NCI-H1417 treated with DMSO at 0.1 percent for 48 hours (cell line): ENCODE measurements around the gene ADGRG6.

Source experiments
- DNase-seq: peaks from one replicate; lab custom pipeline; 2025; lab: John Stamatoyannopoulos, UW

Gene ADGRG6

GRCh38 chr6:142291512-142291911, 10.3 kb upstream of the ADGRG6 start:
- no peak for DNase-seq

GRCh38 chr6:142292166-142292924, 9.5 kb upstream of the ADGRG6 start:
- DNase-seq: no peak

GRCh38 chr6:142293121-142293520, 8.7 kb upstream of the ADGRG6 start:
- no peak for DNase-seq

- no peak for DNase-seq
Observed at GRCh38 chr6:142294679-142295078, 7.1 kb upstream of the ADGRG6 start.

- no peak for DNase-seq
Observed at GRCh38 chr6:142296975-142297604, 4.7 kb upstream of the ADGRG6 start.

- no peak for DNase-seq
Observed at GRCh38 chr6:142297605-142297995, 4.2 kb upstream of the ADGRG6 start.

GRCh38 chr6:142297996-142298753, 3.6 kb upstream of the ADGRG6 start:
- no peak for DNase-seq

GRCh38 chr6:142300302-142300701, 1.5 kb upstream of the ADGRG6 start:
- no peak for DNase-seq

GRCh38 chr6:142300758-142301650, 803 bp upstream of the ADGRG6 start:
- no peak for DNase-seq

- no peak for DNase-seq
Observed at GRCh38 chr6:142302421-142303175, 791 bp downstream of the ADGRG6 start.

GRCh38 chr6:142303176-142303533, 1.3 kb downstream of the ADGRG6 start:
- no peak for DNase-seq

- no peak for DNase-seq
Observed at GRCh38 chr6:142304241-142304640, 2.4 kb downstream of the ADGRG6 start.

- DNase-seq: no peak
Observed at GRCh38 chr6:142306736-142307135, 4.9 kb downstream of the ADGRG6 start.

- DNase-seq: no peak
Observed at GRCh38 chr6:142307963-142308748, 6.3 kb downstream of the ADGRG6 start.

GRCh38 chr6:142309426-142309825, 7.6 kb downstream of the ADGRG6 start:
- DNase-seq: no peak

- no peak for DNase-seq
Observed at GRCh38 chr6:142313284-142313683, 11.5 kb downstream of the ADGRG6 start.

GRCh38 chr6:142316791-142317368, 15.1 kb downstream of the ADGRG6 start:
- DNase-seq: no peak

- no peak for DNase-seq
Observed at GRCh38 chr6:142318714-142319113, 16.9 kb downstream of the ADGRG6 start.

- no peak for DNase-seq
Observed at GRCh38 chr6:142320366-142320765, 18.6 kb downstream of the ADGRG6 start.

- DNase-seq: no peak
Observed at GRCh38 chr6:142321451-142321850, 19.6 kb downstream of the ADGRG6 start.
